GM23338 (cell line): ENCODE measurements around the gene SLC30A7.

Source experiments
- CTCF ChIP-seq, 2 experiments: fragments of 200-600 bp in 1 of 2; sonication (generic) in 1 of 2; conservative IDR thresholded peaks; 2 replicates each; pipeline versions ENCODE4 v1.5.1 to v1.6.1; 2016 to 2017; ENCODE audit warnings: antibody characterized with exemption in 2 of 2, low read depth in 2 of 2, mild to moderate bottlenecking in 2 of 2, moderate library complexity in 1 of 2
- ETS1 ChIP-seq: IDR thresholded peaks from 2 replicates; pipeline ENCODE4 v1.6.1; 2016; ENCODE audit warnings: antibody characterized with exemption
- EZH2 ChIP-seq: fragments of 200-600 bp; sonication (generic); IDR thresholded peaks from one replicate; pipeline ENCODE4 v1.8.0; 2017; ENCODE audit warnings: antibody characterized with exemption, mild to moderate bottlenecking, low read depth; ENCODE audit not compliant: unreplicated experiment
- EZH2phosphoT487 ChIP-seq: fragments of 200-600 bp; sonication (generic); IDR thresholded peaks from one replicate; pipeline ENCODE4 v1.8.1; 2018; ENCODE audit warnings: antibody characterized with exemption; ENCODE audit not compliant: unreplicated experiment
- POLR2AphosphoS5 ChIP-seq: IDR thresholded peaks from 2 replicates; pipeline ENCODE4 v1.6.1; 2016; ENCODE audit warnings: antibody characterized with exemption, low read depth
- REST ChIP-seq: IDR thresholded peaks from one replicate; pipeline ENCODE4 v1.6.1; 2018; ENCODE audit warnings: antibody characterized with exemption; ENCODE audit not compliant: unreplicated experiment
- ZNF462 ChIP-seq: fragments of 250-450 bp; sonication (Bioruptor Pico); IDR thresholded peaks from 2 replicates; pipeline ENCODE4 v1.5.0; 2020; ENCODE audit warnings: mild to moderate bottlenecking, moderate library complexity

- TF ChIP-seq CTCF (conservative IDR thresholded peaks at IDR 0.05; ENCODE audit: low read depth in 2 of 2) (no peak), EZH2 (no peak), POLR2AphosphoS5 (no peak), ZNF462 (no peak), REST (no peak), EZH2phosphoT487 (no peak), ETS1 (no peak)
Observed at GRCh38 chr1:100852976-100853375, 42.9 kb upstream of the SLC30A7 start.
